Middle frontal gyrus (tissue), 1 donor: ENCODE results near the gene FILIP1L.

Source experiments
- DNase-seq: peaks from one replicate; pipeline ENCODE4 v3.0.0-alpha.2; 2015; ENCODE audit warnings: low spot score; ENCODE audit errors: extremely low spot score

FILIP1L gene

DNA sequence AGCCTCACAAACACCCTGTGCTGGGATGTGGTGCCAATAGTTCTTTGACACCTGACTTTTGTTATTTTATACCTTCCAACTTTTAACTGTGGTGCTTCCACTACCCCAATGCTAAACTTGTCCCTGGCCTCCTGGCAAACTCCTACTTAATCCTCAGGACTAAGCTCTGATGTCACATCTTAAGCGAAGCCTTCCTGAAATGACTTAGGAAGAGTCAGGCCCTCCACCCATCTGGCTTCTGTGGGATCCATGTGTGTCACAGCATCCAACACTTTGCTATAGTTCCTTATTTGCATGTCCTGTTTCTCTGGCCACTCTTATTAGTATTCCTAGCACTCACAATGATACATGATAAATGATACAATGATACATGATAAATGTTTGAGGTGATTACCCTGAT lies 133.2 kb downstream of the FILIP1L start:
- DNase-seq: no peak

DNA sequence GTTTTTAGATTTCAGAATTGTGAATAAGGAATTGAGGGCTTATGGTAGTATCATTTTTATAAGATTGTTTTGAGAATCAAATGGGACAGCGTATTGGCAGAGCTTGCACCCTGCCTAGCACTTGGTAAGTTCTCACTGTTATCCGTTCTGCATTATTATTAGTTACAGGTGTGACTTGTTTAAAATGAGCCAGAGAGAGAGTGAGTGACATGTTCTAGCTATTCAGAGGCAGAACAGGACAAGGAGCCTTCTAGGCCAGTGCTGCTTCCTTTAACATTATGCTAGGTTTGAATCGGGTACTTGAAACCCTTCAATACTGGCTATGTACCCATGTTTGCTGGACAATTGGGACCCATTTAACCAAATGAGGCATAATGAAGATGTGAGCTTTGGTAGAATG lies 133.7 kb downstream of the FILIP1L start:
- no peak for DNase-seq

DNA sequence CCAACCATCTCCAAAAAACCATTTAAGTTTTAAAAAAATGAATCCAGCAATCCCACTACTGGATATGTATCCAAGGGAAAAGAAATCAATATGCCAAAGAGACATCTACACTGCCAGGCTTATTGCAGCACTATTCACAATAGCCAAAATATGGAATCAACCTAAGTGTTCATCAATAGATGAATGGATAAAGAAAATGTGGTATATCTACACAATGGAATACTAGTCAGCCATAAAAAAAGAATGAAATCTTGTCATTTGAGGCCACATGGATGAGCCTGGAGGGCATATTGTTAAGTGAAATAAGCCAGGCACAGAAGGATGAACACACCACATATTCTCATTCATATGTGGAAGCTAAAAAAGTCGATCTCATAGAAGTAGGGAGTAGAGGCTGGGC lies 136.1 kb downstream of the FILIP1L start:
- DNase-seq: no peak

DNA sequence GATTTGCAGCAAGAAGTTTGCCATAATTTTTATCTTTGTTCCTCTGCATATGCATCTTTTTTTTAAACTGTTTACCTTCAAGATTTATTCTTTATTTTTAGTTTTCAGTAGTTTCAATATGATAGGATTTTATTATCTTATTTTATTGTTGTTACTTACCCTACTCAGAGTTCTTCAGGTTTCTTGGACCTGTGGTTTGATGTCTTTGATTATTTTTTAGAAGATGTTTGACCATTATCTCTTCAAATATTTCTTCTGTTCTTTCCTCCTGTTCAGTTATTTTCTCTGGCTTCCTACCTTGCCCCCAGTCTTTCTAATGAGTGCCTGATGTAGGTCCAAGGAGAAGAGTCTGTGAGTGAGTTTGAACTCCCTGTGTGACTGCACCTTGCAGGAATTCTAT lies 137.7 kb downstream of the FILIP1L start:
- DNase-seq: no peak

DNA sequence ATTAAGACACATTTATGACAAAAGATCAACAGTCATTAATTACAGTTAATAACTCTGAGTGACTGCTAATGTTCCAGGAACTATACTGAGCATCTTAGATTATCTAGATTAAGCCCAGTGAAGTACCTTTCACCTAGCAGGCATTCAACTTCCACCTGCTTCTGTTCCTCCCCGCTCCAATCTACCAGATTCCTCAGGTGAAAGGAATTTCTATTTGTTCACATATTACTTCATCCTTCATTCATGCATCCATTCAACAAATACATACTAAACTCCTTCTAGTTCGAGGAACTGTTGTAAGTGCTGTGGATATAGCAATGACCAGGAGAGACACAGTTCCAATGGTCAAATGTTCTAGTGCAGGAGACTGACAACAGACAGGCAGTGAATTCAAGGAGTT lies 139.3 kb downstream of the FILIP1L start:
- no peak for DNase-seq

DNA sequence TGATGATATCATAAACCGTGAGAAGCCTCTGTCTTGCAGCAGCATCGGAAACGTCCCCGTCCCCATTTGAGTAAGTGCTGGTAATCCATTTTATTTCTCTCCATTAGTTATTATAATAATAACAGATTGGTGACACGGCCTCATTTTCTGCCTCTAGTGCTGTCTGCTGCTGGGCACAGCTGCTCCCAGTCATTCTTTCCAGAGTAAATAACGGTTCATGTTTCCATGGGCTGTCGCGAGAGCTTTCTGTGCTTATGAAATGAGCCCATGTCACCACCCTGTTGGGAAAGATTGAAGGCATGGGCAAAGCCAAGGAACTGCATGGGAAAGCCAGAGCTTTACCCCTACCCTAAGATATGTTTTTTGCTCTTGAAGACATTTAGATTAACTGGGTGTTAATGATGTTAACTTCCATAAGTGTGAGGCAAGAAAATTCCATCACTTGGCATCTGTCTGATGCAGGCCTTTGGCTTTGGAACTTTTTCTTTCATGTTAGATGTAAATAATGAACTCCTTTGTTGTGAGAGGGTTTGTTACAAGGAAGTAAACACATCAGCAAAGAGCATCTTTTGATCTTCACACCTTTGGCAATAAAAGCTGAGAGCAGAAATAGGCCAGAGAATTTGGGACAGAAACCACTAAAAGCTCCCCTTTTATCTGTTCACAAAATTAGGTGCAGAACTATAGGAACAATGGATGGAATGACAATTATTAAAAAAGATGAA lies 141.8 kb downstream of the FILIP1L start:
- no peak for DNase-seq

DNA sequence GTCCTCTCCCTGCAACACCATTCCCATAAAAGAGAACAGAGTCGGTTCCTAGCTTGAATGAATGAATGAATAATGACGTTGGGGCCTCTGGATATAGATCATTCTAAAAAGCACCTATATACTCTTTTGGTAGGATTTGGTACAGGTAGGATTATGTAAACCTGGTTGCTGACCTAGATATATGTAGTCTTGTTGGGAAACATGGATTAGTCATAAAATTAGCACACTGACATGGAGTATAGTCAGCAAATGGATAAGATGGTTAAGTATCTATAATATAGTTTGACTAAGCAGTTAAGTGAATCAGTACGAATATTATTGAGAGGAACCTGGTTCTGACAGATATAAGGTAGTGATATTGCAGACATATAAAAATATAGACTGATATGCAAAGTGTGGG lies 142.5 kb downstream of the FILIP1L start:
- no peak for DNase-seq

DNA sequence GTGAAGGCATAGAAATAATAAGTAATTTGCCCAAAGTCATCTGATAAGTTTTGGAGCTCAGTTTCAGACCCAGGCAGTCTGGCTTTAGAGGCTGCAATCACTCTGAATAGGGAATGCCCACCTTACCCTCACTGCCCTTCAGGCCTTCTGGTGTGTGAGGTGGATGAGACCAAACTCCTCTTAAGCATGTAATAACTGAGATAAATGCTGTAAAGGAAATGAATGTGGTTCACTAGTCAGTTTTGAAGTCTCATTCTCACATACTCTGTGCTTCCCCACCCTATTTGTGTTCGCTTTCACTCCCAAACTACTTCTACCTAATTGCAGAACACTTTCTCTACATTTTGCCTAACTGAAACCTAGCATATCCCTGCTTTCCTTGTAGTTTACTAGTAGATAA lies 144.1 kb downstream of the FILIP1L start:
- no peak for DNase-seq

DNA sequence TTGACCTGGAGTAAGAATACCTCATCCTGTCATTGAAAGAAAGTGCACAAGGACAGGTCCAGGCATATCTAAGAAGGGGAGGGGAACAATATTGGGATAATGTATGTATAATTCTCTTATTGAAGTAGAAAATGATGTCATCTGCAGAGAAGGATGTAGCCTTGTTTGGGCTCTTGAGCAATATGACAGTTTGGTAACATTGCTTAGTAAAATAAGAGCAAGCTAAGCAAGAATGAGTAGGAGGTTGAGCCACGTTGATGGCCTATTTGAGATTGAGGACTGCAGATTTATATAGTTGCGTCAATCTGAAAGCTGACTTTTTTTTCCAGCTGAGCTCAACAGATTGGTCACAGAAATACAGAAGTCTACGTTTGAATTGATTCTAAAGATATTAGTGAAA lies 145.2 kb downstream of the FILIP1L start:
- no peak for DNase-seq

DNA sequence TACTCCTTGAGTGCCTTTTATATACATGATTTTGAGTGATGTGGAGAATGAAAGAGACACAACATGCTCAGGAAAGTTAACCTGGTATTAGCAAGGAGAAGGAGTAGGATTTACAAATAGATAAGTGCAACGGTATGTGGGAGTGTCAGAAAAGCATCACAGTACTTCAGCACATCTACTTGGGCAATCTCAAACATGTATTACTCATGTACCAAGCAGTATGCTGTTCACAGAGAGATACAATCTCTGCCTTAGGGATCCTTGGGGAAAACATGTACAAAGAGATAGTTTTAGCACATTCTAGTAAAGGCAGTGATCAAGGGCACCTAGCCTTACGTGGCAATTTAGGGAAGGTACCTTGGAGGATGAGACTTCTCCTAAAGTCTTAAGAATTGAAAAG lies 146.5 kb downstream of the FILIP1L start:
- no peak for DNase-seq

DNA sequence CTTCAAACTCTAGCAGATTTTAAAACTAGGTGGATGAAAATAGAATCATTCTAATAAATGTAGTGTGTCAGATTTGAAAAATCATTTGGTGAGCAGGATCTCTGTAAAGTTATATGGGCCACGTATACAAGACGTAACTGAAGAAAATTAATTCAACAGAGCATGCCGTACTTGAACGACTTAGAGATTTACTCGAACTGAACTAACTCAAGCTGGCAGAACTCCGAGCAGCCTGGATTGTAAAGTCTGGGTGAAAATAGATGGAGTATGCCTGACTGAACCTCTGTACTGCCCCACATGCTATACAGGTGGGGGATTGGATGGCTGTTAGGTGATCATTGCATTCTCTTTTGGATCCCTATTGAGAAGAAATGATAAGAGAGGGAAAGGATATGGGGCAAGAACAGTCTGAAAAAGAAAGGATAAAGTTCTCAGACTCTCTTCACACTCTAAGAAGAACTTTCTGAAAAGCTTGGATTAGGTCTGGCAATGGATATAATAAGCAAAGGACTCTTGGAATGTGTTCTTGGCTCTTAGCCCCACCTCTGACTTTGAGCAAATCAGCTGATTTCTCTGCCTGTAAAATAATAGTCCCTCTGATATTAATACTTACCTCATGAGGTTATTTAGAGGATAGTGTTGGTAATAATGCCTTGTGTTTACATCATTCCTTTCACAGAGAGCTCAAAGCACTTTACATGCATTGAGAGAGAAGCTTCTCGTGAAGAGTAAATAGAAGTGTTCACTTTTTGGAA lies 147.5 kb downstream of the FILIP1L start:
- DNase-seq: no peak

DNA sequence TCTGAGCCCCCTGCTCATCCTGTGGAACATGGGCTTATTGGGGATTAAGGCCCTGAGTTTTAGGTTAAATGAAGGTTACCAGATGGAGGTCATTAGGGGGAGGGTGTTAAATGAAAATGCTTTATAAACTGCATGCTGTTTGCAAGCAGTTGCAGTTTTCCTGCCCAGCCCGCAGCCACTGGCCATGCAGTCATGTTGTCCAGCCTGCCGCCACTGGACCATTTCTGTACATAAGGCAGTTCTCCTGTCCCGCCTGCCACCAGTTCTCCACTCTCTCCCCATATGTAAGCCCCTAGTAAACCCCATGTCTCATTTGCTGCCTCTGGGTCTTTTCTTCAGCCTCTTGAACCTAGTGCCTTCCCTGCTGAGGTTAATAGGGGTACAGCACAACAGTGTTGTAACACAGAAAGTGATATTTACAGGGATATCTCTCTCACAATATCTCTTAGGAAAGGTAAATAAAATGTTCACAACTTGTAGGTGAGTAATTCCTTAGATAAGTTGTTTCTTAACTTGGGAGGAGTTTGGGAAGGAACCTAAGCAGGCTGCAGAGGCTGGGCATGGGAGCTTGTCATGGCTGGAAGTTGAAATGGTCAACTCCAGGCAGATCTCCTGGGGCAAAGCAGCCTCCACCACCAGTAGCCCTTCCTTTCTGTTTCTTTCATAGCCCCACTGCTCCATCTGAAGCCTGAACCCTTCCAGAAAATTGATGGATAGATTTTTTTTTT lies 148.5 kb downstream of the FILIP1L start:
- no peak for DNase-seq

DNA sequence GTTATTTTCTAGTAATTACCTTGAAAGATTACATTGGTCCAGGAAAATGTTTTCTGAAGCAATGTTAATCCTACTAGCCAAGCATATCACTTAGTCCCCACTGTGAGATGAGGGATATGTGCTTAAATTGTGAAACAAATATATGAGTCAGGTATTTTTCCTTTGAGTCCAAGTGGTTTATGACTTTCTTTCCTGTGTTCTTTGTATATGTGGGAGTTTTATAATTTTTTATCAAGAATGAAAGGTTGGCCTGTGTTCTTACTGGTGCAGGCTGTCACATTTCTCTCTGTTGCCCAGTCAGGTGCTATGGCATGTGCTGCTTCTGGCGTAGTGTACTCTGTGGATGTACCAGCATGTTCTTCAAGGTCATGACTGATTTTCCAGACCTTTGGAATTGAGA lies 149.2 kb downstream of the FILIP1L start:
- DNase-seq: no peak

DNA sequence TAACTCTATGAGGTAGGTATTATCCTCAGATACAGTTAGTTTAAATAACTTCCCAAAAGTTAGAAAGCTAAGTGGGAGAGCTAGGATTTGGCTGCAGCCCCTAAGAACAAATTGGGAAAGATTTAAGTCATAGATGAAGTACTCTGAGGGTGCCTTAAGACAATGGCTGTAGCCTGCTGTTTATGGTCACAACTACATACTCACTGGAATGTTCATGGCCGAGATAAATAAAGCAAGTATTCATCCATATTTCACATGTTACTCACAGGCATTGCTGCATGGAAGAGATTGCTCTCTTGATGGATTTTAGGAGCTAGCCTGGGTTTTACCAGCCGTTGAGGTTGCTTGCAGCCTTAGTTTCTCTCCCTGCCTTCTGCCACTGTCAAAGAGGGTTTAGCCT lies 151.6 kb downstream of the FILIP1L start:
- DNase-seq: no peak

DNA sequence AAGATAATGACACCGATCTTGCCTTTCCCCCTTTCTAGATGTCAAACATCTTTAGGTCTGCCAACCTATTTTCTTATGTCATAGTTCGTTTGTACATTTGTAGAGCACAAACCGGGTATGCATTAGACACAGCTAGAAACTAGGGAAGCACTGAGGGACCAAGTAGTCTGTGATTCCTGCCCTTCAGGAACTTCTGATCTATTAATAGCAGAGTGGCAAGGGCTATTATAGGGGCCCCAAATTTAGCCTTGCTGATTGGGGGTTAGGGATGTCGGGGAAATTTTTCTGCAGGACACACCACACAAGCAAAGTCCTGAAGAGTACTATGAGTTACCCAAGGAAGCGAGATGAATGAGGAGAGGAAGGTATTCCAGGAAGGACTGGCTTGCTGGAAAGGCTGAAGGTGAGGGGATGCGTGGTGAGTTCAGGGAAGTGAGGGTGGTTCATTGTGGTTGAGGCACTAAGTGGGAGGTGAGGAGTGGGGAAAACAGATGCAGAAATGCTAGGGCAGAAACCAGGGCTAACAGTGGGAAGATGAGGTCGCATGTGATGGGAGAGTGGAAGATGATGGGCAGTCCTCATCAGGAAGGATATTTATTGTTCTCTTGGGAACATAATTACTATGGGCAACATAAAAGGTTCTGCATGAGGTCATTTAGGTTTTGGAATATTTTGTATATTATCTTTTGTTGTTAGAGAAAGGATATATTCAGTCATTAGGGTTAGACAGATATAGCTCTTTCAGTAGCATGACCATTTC lies 152.4 kb downstream of the FILIP1L start:
- no peak for DNase-seq

DNA sequence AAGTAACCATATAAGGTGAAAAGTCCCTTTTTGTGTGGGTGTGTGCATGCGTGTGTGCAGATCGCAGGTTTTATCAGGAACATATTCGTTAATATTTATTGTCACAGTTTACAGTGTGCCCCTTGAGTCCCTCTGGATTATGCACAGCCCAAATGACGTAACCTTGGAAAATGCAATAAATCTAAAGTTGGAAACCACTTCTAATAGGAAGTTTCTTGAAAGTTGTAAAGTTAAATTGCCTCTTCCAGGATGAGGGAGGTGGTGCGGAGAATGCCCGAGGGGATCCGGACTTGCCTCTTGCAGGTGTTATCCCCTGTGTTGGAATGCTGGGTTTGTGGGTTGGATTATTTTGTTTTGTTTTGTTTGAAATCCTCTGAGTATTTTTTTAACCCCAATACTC lies 153.4 kb downstream of the FILIP1L start:
- DNase-seq: no peak

DNA sequence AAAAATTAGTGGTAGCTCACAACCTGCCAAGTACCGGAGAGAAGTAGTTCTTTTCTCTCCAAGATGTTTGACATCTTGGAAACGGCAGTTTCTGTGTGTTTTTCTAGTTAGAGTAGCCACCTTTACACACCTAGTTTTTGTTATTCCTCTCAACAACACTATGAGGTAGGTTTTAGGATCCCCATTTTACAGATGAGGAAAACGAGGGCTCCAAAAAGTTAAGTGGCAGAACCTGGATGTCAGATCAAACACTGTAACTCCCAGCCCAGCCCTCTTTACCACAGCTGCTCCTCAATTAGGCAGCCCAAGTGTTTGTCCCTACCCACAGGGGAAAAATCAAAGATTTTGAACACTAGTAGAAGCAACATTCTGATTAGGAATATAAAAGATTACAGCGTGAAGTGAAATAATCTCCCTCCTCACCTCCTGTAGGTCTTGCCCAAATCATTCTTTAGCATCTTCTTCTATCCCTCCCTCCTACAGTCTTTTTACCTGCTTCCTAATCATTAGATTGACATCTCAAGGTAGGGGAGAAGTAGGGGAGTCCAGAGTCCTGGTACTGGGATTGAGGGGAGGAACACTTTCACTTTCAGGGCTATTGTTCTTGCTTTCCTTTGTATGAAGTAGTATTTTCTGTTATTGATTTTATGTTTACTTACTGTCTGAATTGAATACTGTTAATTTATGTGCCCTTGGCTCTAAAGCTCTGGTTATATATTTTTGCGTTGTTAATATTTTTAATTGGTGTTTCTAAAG lies 154.0 kb downstream of the FILIP1L start:
- no peak for DNase-seq

DNA sequence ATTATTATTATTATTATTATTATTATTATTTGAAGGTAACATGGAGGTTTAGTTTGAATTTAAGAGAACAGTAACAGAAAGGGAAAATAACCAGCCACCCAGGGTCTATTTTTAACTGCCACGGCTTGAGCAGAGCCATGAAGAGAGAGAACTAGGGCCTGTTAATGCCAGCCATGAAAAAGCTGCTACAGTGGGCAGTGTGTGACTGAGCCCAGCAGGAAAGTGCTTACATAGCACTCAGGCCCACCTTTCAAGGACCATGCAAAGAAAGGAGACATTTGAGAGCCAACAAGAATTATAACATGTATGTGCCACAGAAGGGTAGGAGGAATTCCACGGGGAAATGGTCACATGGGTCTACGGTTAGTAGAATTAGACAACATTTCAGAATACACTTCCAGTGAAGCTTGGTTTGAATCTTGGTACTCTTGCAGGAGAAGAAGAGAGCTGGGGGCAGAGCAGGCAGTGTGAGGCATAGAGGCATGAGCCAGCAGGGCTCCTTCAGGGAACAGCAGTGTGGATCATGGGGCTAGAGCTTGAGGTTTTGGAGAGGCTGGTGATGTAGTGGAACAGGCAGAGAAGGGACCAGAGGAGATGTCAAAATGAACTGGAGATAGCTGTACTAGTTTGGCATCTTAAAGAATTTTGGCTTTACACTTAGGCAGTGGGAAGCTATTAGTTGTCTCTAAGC lies 155.9 kb downstream of the FILIP1L start:
- DNase-seq: no peak

DNA sequence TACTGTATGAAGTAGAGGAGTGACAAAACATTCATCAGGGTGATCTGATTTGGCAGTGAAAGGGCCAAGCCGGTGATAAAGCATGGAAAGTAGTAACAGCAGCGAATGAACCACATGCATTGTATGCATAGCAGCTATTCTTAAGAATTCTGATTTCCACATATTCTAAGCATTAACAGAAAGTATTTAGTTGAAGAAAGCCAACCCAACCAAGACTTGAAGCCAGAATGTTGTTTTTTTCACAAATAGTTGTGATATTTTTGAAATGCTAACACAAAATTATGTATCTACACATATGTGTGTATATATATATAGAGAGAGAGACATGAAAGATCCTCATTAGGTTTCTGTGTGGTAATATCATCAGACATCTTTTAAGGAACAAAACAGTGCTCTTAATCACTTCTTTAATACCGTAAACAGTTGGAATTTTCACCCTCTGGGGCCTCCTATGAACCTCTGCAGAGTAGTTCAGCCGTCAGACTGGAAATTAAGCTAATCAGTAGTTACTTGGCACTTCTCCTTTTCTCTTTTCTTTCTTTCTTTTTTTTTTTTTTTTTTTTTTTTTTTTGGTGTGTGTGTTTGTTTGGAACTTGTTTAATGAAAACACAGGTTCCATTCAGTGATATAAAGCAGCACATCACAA lies 157.0 kb downstream of the FILIP1L start:
- no peak for DNase-seq
